GM19452 (cell line): ENCODE data around the gene PRKCQ.
A peak's percentile ranks its signal among the peaks of the same experiment; 100 is the strongest.

Experiments
- ATAC-seq: cut with Tn5 transposase; IDR thresholded peaks from one replicate; pipeline ENCODE4 v1.9.1; 2021; ENCODE audit not compliant: unreplicated experiment

The PRKCQ gene

DNA sequence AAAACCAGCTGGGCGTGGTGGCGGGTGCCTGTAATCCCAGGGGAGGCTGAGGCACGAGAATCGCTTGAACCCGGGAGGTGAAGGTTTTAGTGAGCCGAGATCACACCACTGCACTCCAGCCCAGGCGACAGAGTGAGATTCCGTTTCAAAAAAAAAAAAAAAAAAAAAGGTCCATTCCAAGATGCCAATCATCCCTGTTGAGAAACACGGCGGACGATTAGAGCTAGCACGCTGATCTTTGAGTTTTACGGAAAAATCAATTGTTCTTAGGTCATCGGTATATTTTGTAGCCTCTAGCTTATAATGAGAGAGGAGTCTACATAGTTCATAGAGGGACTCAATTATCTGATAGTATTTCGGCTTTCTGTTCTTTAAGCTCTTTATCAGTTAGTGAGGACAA is 169.2 kb downstream of the PRKCQ start:
- no peak for ATAC-seq

DNA sequence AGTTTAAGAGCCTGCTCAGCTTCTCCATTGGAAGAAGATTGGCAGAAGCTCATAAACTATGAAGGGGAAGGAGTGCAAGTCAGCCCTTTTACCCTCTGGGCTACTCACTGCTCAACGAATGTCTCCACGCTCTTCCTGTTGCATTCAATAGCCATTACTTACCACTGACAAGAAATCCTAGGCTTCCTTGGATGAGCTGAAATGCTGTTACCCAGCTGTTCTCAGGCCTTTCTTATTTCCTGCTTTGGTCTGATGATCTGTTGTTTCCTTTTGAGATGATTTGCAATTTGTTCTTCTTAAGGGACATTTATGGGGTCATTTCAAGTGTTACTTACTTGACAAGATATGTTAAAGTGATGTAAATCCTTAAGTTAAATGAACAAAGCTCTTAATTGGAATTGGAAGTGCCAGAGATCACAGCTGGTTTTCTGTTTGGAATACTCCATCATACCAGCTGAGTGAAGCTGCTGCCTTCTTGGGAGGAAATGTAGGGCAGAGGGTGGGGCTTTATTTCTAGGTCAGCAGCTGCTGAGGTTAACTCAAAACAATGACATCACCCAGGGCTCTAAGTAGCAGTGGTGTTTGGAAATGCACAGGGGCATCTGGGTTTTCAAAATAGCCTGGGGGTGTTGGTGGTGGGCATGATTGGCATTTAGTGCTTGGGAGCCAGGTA is 170.0 kb downstream of the PRKCQ start:
- no peak for ATAC-seq

DNA sequence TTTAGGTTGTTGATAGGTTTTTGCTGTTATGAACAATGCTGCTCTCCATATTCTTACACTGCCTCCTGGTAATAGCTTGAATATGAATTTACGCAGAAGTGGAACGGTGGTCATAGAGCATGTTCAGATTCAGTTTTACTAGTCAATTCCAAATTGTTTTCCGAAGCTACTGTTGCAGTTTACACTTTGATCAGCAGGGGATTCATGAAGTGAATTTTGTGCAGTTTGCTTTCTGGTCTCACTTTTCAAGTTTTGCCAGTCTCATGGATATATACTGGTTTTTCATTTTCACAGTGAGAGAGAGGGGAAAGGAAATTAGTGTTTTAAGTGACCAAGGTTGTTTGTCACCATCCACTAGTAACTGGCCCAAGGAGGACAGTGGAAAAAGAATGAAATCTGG is 171.3 kb downstream of the PRKCQ start:
- no peak for ATAC-seq

DNA sequence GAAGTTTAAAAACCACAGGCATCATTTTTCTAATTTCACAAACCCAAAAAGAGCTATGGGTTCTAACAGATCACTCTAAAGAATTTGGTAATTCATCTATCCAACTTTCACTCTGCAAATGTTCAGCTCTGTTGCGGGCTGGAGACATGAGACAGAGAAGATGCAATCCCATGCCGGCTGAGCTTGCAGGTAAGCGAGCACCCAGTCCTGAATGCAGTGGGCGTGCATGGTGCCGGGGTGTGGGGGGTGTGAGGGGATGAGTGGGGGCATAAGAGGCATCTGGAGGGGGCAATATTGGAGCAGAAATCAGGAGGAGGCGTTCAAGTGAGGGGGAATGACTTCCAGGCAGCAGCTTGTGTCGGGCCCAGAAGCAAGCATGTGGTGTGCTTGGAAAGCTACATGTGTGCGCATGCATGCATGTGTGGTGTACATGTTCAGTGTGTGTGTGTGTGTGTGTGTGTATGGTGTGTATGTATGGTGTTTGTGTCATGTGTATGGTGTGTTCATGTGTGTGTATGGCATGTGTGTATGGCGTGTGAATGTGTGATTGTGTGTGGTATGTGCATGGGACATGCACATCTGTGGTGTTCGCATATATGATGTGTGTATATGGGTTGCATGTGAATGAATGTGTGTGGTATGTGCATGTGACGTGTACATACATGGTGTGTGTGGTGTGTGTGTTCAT is 172.9 kb downstream of the PRKCQ start:
- ATAC-seq: no peak

DNA sequence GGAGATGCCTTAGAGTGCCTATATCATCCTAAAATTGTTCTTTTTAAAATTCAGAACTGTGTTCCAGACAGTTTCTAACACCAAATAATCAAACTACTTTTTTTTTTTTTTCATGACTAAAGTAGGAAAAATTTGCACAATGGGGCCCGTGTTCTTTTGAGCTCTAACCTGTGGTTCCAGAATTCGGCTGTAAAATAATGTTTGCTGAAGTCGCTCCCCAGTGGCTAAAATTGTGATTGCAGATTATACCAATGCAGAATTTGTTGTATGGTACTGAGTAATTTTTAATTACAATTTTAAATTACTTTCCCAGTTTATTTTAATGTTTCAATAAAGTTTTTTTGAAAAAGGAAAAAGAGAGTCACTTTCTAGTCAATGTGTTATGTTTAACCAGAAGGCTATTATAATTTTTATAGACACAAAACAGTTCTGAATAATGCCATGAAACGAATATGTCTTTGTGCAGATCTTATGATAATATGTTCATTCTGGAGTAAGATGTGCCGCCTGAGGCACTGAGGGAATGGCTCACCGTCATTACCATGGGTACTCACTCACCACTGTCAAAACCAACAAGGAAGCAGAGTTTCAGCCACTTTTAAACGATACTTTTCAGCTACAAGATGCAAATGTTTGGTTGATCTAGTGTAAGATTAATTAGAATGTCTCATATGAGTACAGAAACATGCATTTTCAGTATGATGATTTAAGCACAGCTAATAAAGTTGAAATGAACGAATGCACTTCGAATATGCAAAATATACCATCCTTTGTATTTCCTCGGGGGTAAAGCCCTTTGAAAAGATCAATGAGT is 173.6 kb downstream of the PRKCQ start:
- ATAC-seq: no peak

DNA sequence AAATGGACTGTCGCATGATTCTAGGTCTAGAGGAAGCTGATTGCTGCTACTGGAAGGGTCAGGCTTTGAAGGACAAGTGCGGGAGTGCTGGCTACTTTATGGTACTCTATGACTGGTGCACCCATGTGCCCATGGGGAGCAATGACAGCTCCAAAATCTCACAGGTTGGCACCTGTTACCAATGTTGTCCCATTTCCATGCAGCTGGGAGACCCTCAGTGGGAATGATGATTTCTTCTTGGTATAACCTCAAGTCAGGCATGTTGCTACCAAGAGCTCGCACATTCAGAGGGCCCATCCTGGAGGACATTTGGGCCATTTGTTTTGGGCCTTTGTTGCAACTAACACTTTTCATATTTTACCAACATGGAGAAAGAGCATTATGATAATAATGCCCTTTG is 174.4 kb downstream of the PRKCQ start:
- ATAC-seq: no peak

DNA sequence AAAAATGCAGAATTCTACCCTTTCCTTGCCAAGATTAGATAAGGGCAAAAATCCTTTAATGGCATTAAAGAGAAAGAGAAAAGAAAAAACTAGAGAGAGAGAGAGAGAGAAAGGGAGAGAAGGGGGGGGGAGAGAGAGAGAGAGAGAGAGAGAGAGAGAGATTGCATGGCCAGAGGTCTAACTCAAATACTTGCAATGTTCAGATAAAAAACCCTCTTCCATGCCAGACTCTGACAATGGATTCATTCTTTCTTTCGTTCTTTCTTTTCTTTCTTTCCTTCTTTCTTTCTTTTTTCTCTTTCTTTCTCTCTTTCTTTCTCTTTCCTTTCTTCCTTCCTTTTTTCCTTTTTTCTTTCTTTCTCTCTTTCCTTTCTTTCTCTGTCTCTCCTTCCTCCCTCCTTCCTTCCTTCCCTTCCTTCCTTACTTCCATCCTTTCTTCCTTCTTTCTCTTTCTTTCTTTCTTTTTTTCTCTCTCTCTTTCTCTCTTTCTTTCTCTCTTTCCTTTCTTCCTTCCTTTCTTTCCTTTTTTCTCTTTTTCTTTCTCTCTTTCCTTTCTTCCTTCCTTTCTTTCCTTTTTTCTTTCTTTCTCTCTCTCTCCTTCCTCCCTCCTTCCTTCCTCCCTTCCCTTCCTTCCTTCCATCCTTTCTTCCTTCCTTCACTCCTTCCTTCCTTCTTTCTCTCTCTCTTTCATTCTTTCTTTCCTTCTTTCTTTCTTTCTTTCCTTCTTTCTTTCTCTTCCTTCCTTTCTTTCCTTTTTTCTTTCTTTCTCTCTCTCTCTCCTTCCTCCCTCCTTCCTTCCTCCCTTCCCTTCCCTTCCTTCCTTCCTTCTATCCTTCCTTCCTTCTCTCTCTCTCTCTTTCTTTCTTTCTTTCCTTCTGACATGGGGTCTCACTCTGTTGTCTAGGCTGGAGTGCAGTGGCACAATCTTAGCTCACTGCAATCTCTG is 175.7 kb downstream of the PRKCQ start:
- no peak for ATAC-seq

DNA sequence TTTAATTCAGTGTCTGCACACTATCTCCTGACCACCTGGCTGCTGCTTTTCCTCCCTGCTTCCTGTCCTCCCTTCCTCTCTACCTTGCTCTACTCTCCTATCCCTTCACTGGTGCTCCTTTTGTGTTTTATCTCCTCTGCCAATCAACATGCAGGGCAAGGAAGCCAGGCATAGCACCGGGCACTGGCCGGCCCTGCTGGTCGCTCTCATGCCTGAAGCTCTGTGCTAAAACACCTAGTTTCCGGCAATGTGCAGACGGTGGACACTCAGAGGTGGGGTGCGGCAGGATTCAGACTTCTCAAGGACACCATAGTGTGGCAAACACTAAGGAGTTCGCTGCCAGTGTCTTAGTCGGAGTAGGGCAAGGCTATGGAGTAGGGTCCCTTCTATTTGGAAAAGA is 177.1 kb downstream of the PRKCQ start:
- ATAC-seq: no peak

DNA sequence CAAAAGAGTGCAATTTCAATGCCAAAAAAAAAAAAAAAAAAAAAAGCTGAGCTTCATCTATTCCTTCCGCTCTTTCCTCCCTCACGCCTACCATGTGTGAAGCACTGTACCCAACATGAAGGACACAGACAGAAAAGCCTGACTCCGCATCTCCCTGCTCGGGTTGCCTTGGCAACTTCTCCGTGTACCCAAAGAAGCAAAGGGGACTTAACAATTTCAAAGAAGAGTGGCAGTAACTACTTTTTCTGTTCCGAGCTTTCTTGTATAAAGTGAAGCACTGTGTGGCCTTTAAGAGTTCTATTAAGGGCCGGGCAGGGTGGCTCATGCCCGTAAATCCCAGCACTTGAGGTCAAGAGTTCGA is 177.7 kb downstream of the PRKCQ start:
- no peak for ATAC-seq

DNA sequence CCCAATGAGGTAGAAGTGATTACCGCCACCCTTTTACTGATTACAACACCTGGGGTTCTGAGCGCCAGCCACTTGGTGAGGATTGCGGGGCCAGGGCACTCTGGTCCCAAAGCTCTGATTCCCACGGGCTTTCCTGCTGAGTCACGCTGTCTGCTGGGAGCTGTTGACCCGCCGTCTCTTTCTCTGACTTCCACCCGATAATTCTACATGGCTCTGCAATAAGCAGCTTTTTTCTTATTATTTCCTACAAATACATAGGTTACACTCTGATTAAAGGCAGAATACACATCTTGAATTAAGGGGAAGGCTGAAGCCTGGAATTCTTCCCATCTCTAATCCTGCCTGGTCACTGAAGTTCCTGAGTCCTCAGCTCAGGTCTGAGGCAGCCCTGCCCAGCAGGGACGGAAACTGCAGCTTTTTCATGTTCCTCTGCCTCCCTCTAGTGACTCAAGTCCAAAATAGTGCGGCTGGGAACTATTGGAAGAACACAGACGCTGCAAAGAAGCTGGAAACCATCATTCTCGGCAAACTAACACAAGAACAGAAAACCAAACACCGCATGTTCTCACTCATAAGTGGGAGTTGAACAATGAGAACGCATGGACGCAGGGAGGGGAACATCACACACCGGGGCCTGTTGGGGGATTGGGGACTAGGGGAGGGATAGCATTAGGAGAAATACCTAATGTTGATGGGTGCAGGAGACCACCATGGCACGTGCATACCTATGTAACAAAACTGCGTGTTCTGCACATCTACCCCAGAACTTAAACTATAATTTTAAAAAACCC is 178.3 kb downstream of the PRKCQ start:
- peak; percentile 88 for ATAC-seq

DNA sequence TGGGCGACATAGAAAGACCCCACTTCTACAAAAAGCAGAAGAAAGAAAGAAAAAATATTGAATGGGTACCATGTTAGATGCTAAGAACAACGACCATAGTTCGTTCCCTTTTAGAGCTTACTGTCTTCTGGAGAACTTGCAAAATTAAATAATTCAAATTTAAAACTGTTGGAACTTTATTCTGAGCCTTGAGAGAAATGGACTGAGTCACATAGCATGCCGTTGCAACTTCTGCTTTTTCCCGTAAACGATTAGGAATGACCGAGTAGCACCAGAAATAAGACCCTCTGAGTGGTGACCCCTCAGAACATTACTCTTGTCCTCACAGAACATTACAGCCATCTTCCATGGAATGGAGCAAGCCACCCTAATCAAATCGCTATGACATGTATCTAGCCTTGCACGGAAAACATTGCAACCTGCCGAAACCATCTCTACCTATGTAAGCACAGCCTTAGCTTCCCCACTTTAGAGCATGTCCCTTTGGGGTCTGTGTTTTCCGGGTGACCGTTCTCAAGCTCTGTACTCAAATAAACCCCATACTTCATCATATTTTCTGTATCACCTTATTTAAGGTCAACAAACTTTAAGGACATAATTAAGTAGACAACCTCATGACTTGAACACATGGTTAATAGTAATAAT is 179.1 kb downstream of the PRKCQ start:
- ATAC-seq: no peak

DNA sequence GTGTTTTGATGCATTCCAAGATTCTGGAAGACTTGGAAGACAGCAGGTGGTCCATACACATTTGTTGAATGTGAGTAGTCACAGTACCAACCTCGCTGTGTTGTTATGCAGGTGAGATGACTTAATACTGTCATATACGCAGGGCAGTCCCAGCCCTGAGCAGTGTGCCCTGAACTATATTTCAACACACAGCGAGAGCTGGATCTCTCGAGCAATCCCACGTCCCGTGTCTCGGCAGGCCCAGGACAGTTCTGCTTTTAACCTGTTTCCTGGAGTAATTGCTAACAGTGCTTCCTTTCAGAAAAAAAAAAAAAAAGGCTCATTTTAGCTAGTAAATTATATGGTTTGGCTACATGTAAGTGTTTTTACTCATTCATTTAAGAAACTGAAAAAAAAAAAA is 179.7 kb downstream of the PRKCQ start:
- ATAC-seq: no peak

DNA sequence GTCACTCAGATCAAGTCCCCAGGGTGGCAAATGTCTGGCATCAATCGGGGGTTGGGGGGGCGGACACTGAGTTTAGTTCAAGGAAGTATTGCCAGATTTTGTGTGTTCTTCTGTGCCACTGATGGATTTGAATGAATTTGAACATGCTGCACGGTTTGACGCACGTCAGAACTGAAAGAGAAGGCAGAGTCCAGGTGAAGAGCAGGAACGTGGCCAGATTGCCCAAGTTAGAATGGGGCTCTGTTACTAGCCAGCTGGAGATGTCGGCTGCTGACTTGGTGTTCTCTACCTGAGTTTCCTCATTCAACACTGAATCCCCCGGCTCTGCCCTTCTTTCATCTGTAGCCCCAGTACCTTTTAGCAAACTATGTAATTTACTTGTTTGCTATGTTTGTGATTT is 180.2 kb downstream of the PRKCQ start:
- ATAC-seq: no peak

DNA sequence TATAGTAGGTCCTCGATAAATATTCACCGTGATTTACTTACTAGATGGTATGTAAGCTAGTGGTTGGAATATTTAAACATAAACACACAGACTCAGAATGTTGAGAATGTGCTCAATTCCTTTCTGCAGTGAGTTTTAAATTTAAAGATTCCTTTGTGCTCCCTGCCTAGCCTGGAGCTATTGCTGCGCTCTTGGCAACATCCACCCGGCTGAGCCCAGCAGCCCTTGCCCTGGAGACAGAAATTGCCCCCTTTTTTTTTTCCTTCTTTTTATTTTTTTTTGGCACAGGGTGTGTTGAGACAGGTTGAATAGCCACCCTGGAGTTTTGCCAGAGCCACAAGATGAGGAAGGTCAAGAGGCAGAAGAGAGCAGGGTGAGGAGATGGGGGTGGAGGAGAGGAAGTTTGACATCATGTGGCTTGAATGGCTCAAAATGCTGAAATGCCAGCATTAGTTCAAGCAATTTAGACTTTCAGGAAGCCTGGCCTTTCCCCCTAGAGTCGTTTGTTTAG is 180.8 kb downstream of the PRKCQ start:
- ATAC-seq: no peak

DNA sequence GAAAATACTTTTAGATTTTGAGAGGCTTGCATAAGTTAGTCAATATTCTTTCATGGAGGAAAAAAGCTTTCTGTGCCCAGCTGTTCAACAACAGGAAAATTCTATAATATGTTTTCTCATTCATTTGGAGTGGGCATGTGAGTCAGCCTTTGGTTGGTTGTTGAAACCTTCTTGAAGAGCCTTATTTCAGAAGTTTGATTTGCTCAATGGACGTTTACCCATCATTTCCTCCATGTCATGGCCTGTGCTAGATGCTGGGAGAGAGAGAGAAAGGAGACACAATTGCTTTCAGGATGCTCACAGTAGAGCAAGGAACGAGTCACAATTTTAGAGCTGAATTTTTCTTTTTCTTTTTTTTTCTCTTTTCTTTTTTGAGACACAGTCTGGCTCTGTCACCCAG is 181.7 kb downstream of the PRKCQ start:
- no peak for ATAC-seq

DNA sequence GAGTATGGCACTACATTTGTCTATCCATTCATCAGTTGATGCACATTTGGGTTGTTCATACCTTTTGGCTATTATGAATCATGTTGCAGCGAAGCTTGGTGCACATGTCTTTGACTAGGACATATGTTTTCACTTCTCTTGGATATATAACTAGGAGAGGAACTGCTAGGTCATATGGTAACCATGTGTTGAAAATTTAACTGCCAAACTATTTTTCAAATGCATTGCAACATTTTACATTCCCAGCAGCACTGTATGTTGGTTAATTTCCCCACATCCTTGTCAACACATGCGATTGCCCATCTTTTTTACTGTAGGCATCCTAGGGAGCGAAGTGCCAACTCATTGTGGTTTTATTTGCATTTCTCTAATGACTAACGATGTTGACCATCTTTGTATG is 183.4 kb downstream of the PRKCQ start:
- ATAC-seq: no peak

DNA sequence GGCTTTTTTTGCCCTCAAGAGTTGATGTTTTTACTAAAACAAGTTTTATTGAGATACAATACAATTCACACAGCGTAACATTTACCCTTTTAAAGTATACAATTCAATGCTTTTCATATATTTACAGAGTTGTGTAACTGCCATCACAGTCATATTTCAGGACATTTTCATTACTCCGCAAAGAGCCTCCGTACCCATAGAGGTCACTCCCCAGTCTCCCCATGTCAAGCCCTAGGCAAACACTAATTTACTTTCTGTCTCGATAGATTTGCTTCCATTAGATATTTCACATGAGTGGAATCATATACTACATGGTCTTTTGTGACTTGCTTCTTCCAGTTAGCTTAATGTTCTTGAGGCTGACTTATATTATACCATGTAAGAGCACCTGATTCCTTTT is 183.8 kb downstream of the PRKCQ start:
- ATAC-seq: no peak

DNA sequence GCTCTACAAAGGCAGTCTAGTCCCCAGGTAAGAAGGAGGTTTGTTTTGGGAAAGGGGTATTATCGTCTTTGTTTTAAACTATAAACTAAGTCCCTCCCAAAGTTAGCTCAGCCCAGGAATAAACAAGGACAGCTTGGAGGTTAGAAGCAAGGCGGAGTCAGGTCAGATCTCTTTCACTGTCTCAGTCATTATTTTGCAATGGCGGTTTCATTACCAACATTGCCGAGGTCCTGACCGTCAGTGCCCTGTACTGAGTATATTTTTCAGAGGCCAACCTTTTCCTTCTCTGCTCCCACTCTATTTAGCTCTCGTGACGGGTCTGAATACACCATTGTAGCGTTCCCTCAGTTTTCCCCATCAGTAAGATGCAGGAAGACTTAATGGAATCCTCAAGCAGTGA is 184.5 kb downstream of the PRKCQ start:
- ATAC-seq: no peak

DNA sequence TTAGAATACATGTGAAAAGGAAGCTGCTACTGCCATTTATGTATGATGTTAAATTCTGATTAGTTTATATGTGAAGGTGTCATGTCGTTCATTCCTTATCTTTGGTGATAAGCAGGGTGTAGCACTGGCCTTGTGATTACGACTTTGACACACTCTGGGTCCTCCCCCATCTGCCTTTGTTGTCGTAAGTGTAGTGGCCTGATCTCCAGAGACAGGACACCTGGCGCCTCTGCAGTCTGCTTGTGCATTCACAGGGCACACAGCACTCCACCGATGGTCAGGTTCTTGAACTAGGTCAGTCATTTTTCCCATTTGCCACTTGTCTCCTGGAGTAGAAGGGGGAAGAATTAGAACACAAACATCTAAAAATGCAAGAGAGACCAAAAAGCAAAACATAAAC is 186.0 kb downstream of the PRKCQ start:
- ATAC-seq: no peak

DNA sequence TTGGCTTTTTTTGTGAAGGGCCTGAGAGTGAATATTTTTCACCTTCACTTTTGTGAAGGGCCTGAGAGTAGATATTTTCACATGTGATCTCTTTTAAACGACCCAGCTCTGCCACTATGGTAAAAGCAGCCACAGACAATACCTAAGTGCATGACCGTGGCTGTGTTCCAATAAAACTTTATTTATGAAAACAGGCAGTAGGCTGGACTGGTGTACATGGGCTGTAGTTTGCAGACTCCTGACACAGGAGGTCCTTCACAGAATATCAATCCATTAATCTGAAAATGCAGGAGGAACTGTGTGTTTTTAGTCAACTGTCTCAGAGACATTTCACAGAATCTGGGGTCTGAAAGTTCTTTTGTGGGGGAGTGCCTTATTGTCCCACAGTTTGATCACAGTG is 186.9 kb downstream of the PRKCQ start:
- no peak for ATAC-seq
